ENCODE data around the gene PAXIP1. TPM values are rescaled to one million over a fixed set of nuclear protein-coding genes. Genes with fewer than 3 reads are reported as not detected.

PAXIP1 gene
- total and polyA plus RNA-seq, 10 of the 15 experiments (the other 5 are each of a cell fraction or from before 2014, with no cell fraction given), result 7.3 to 27.2 (median 18.1) TPM

GRCh38 chr7:154917808-154918160 lies 85.1 kb downstream of the PAXIP1 start:
- in situ Hi-C loops (cut with MboI) (no loop called here), intact Hi-C loops (cut with micrococcal nuclease; ENCODE audit: unreplicated experiment) (no loop called here)
- 0 out of 3 replicates have a peak, but pooled peaks cover 1% of the 10 kb centered on the region for H3K9me3 ChIP-seq (replicated peaks; ENCODE audit: control insufficient read depth, insufficient read depth, low read length)
- no peak overlapping the region for H2AFZ ChIP-seq (ENCODE audit: control insufficient read depth, low read depth, low read length)
- H3K4me3 ChIP-seq, result no peak overlapping the region
- no peaks in the 10 kb centered on the region for H3K79me2 ChIP-seq (ENCODE audit: control insufficient read depth, insufficient read depth, low read length)
- H3K9ac ChIP-seq (ENCODE audit: control insufficient read depth, insufficient read depth, low read length), result no peak overlapping the region
- DNase-seq (ENCODE audit: low read depth, low spot score), result no peak
- H3K4me1 ChIP-seq (ENCODE audit: control insufficient read depth, insufficient read depth, low read length), result no peaks in the 10 kb centered on the region
- H3K27me3 ChIP-seq (replicated peaks in 1 of 2; ENCODE audit: control insufficient read depth in 2 of 2, insufficient read depth in 2 of 2, low read length in 1 of 2), result no peaks in the 10 kb centered on the region; a peak in 1 of 4 replicates
- SMC1A ChIA-PET (ENCODE audit: uncharacterized antibody, unreplicated experiment), result no interaction called here
- BruUV-seq (replicated peaks), result no TSS peak
- TF ChIP-seq ZNF274 (IDR thresholded peaks at IDR 0.05; ENCODE audit: insufficient read depth, insufficient read length) (no peak), NRF1 (conservative IDR thresholded peaks at IDR 0.05; ENCODE audit: low read depth, low read length) (no peak), TCF7 (IDR thresholded peaks at IDR 0.05; ENCODE audit: borderline replicate concordance) (no peak), ZNF217 (IDR thresholded peaks at IDR 0.05) (no peak), ATF3 (IDR thresholded peaks at IDR 0.05; ENCODE audit: borderline replicate concordance, extremely low read depth, low read depth, low read length) (no peak), PML (IDR thresholded peaks at IDR 0.05; ENCODE audit: low read length) (no peak), IKZF1 (conservative IDR thresholded peaks at IDR 0.05) (no peak), LARP7 (IDR thresholded peaks at IDR 0.05) (no peak), CEBPB (IDR thresholded peaks at IDR 0.05; ENCODE audit: borderline replicate concordance in 1 of 2, low read depth in 2 of 2, low read length in 2 of 2) (no peak), ZNF622 (IDR thresholded peaks at IDR 0.05) (no peak), SRF (IDR thresholded peaks at IDR 0.05; ENCODE audit: low read depth in 2 of 2, low read length in 2 of 2) (no peak), TBL1XR1 (IDR thresholded peaks at IDR 0.05; ENCODE audit: low read depth, low read length) (no peak), ZBED1 (IDR thresholded peaks at IDR 0.05; ENCODE audit: borderline replicate concordance) (no peak), RBBP5 (conservative IDR thresholded peaks at IDR 0.05) (no peak), ZZZ3 (IDR thresholded peaks at IDR 0.05; ENCODE audit: control insufficient read depth, insufficient read length, low read depth) (no peak), NBN (IDR thresholded peaks at IDR 0.05) (no peak), ZNF207 (IDR thresholded peaks at IDR 0.05; ENCODE audit: borderline replicate concordance) (no peak)
- POLR2A ChIA-PET, result no interaction called here
- ATAC-seq, result no peak
- H4K20me1 ChIP-seq (ENCODE audit: control insufficient read depth, insufficient read depth), result no peaks in the 10 kb centered on the region
- FAIRE-seq, result no peak
- no peaks in the 10 kb centered on the region for H3K36me3 ChIP-seq (ENCODE audit: control insufficient read depth in 2 of 2, insufficient read depth in 2 of 2, low read length in 1 of 2)
- H3K27ac ChIP-seq (ENCODE audit: control insufficient read depth, insufficient read depth), result no peak overlapping the region
- H3K4me2 ChIP-seq (ENCODE audit: control insufficient read depth, insufficient read depth), result no peak overlapping the region
- CTCF ChIA-PET, result interaction anchor here (0.6 to 8.1 kb wide), 3 partner anchors 10 to 427 kb away, joined by 3 to 61 read pairs (median 3); no protein-coding TSS in a partner anchor
- 60% methylated on average over 7 of the region's 7 CpGs for WGBS (ENCODE audit: insufficient coverage, insufficient replicate concordance, low lambda C conversion rate, missing lambda C conversion rate)
- RAD21 ChIA-PET (ENCODE audit: unreplicated experiment), result interaction anchor here (0.8 kb wide), 1 partner anchor 10 kb away, joined by 3 read pairs; no protein-coding TSS in a partner anchor

Measured in GM12878 (cell line).